Activated T-helper 17 cell treated with anti-CD3 and anti-CD28 coated beads, Interleukin-2, amount 50 U/mL, for 72 hours (primary cell): ENCODE results near the gene IL4I1. TPM values are rescaled to one million over a fixed set of nuclear protein-coding genes. Genes with fewer than 3 reads are reported as not detected.

Source experiments
- ATAC-seq: fragments of 150-1000 bp; cut with Tn5 transposase; replicated peaks from 2 replicates; pipeline ENCODE4 v1.10.0; 2021; ENCODE audit warnings: mild to moderate bottlenecking, moderate library complexity
- H3K27ac Mint-ChIP-seq: one replicate; pipeline ENCODE4 v1.8.0; 2022; ENCODE audit warnings: mixed read lengths
- H3K27me3 Mint-ChIP-seq: one replicate; pipeline ENCODE4 v1.8.0; 2022; ENCODE audit warnings: mixed read lengths
- H3K36me3 Mint-ChIP-seq: one replicate; pipeline ENCODE4 v1.8.0; 2022; ENCODE audit warnings: low read depth, mild to moderate bottlenecking, mixed read lengths
- H3K4me1 Mint-ChIP-seq: one replicate; pipeline ENCODE4 v1.8.0; 2022; ENCODE audit warnings: mixed read lengths
- H3K4me3 Mint-ChIP-seq: one replicate; pipeline ENCODE4 v1.8.0; 2022; ENCODE audit warnings: mild to moderate bottlenecking, mixed read lengths
- H3K9me3 Mint-ChIP-seq: one replicate; pipeline ENCODE4 v1.8.0; 2022; ENCODE audit warnings: mixed read lengths
- total RNA-seq, 2 donors: library from RNA; stranded (reverse); gene quantifications; one replicate each; pipeline ENCODE4 v1.2.3, GENCODE V29; 2022

Gene IL4I1
- total RNA-seq, 2 donors from 2014 or later = 42.0 to 177 TPM

- peaks cover 28% of the 10 kb centered on the region for H3K4me1 Mint-ChIP-seq
- peaks cover 42% of the 10 kb centered on the region for H3K36me3 Mint-ChIP-seq
- no peak for ATAC-seq
- H3K27me3 Mint-ChIP-seq = no peaks in the 10 kb centered on the region
- H3K4me3 Mint-ChIP-seq = peak overlapping the region; percentile 87
- H3K9me3 Mint-ChIP-seq = no peaks in the 10 kb centered on the region
- peak overlapping the region; percentile 87 for H3K27ac Mint-ChIP-seq
These were observed 44.0 kb downstream of the IL4I1 start for GRCh38 chr19:49852631-49853126.

DNA sequence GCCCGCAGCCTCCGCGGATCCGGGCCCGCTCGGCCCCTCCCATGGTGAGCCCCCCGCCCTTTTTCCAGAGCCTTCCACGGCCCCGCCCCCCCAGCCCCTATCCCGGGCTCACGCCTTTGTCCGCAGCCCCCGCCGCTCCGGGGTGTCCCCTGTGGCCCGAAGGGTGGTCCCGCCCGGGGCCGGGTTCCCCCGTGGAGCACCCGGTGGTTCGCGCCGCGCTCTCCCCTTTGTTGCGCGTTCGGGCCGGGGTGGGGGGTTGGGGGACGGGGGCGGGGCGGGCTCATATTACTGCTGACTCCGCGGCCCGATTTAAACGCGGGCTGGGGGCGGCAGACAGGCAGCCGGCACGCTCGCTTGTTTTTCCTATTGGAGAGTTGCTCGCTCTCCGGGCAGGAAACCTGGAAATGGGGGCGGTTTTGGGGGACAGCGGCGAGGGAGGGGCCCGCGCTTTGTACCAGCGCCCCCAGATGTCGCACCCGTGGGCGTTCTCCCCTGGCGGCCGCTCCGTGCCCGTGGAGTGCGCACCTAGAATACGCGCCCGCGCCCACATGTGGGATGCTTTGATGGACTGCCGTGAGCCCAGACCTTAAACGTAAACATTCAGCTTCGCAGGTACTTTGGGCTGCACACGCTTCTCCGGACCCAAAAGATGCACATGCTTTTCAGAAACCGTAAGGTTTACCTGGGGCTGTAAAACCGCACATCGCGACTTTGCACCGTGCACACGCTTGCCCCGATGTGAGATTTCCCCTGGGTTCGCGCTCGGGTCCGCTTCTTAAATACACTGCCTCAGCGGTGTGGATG lies 45.0 kb downstream of the IL4I1 start:
- peak overlapping the region; percentile 87 for H3K27ac Mint-ChIP-seq
- H3K9me3 Mint-ChIP-seq = no peaks in the 10 kb centered on the region
- H3K36me3 Mint-ChIP-seq = peaks cover 35% of the 10 kb centered on the region
- peak overlapping the region; percentile 87 for H3K4me3 Mint-ChIP-seq
- H3K4me1 Mint-ChIP-seq = peaks cover 28% of the 10 kb centered on the region
- ATAC-seq = no peak
- no peaks in the 10 kb centered on the region for H3K27me3 Mint-ChIP-seq

DNA sequence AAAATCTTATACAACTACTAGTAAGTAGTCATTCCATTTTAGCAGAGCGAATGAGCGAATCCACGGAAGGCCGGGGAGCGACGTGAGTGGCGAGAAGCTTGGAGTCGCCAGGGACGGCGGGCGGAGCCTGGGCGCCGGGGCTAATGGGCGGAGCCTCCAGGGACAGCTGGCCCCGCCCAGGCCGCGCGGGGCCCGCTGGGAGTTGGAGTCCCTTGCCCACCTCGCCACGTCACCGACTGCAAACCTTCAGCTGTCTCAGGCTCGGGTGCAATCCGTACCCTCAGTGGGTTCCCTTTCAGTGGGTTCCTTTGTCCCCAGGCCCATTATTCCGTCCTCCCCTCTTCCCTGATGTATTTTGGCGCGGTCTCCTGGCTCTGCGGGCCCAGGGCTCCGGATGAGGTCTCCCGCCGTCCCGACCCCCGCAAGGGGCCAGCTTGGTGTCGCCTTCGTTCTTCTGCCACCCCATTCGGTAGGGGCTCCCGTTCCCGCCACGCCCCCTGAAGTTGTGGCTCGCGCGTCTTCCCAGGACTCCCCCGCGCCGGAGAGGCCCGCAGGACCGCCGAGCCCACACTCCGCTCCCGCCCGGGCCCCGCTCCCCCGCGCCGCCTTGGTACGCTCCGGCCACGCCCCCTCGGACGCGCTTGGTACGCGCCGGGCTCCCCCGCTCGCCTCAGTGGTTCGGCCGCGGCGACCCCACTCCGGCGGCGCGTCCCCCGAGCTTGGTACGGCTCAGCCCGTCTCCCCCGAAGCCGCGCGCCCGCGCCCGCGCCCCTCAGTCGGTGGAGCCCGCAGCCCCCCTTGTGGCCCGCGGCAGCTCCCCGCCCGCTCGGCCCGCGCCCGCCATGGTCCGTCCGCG lies 46.0 kb downstream of the IL4I1 start, which contains the start of gene PTOV1:
Gene PTOV1 (plus strand): TSS at position 673 of the 856 bp plus-strand sequence.
- peaks cover 26% of the 10 kb centered on the region for H3K36me3 Mint-ChIP-seq
- H3K9me3 Mint-ChIP-seq = no peaks in the 10 kb centered on the region
- H3K4me3 Mint-ChIP-seq = peak within 1 kb of the TSS; percentile 87
- H3K27me3 Mint-ChIP-seq = no peaks in the 10 kb centered on the region
- H3K27ac Mint-ChIP-seq = peak within 1 kb of the TSS; percentile 88
- peaks cover 28% of the 10 kb centered on the region for H3K4me1 Mint-ChIP-seq
- peak; percentile 92 for ATAC-seq

DNA sequence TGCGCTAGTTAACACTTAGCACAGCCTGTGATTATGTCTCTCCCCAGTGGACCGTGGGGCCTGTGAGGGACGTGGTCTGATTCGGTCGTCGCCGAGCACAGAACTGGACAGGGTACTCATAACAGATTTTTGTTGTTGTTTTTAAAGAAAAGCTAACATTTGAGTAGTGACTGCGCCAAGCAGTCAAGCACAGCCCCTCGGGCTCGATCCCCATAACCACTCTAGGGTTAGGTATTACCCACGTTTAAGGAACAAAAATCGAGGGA lies 46.5 kb downstream of the IL4I1 start:
- H3K9me3 Mint-ChIP-seq = no peaks in the 10 kb centered on the region
- ATAC-seq = no peak
- no peaks in the 10 kb centered on the region for H3K27me3 Mint-ChIP-seq
- H3K27ac Mint-ChIP-seq = peak overlapping the region; percentile 88
- H3K36me3 Mint-ChIP-seq = peaks cover 21% of the 10 kb centered on the region
- H3K4me3 Mint-ChIP-seq = peak overlapping the region; percentile 83
- H3K4me1 Mint-ChIP-seq = peaks cover 28% of the 10 kb centered on the region

GRCh38 chr19:49849433-49850220 lies 47.1 kb downstream of the IL4I1 start:
- peak overlapping the region; percentile 88 for H3K27ac Mint-ChIP-seq
- no peaks in the 10 kb centered on the region for H3K27me3 Mint-ChIP-seq
- H3K9me3 Mint-ChIP-seq = no peaks in the 10 kb centered on the region
- H3K4me1 Mint-ChIP-seq = peaks cover 28% of the 10 kb centered on the region
- ATAC-seq = no peak
- H3K36me3 Mint-ChIP-seq = peaks cover 19% of the 10 kb centered on the region
- peak overlapping the region; percentile 83 for H3K4me3 Mint-ChIP-seq

DNA sequence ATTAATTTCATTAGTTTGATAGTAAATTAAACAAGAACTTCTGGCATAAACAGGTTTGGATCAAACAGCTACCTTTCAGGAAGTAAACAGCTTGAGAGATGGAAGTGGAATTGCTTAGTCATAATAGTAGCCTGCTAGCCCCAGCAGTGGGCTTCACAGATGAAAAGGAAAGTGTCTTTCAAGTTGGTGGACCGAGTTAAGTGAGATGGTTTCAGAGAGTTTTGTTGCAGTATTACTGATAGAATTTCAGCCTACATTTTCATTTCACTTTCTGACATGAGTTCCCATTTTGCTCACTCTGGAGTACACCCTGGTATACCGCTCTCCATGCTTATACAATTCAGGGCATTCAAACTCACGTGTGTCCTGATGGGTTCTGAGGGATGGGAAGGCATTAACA lies 47.7 kb downstream of the IL4I1 start:
- peak overlapping the region; percentile 83 for H3K4me3 Mint-ChIP-seq
- H3K27me3 Mint-ChIP-seq = no peaks in the 10 kb centered on the region
- H3K27ac Mint-ChIP-seq = peak overlapping the region; percentile 32
- peaks cover 28% of the 10 kb centered on the region for H3K4me1 Mint-ChIP-seq
- peak; percentile 10 for ATAC-seq
- peaks cover 19% of the 10 kb centered on the region for H3K36me3 Mint-ChIP-seq
- H3K9me3 Mint-ChIP-seq = no peaks in the 10 kb centered on the region

GRCh38 chr19:49847731-49848696 lies 48.7 kb downstream of the IL4I1 start:
- Mint-ChIP-seq H3K27ac (no peak overlapping the region), H3K9me3 (no peaks in the 10 kb centered on the region), H3K4me3 (peak overlapping the region; percentile 83), H3K27me3 (no peaks in the 10 kb centered on the region), H3K4me1 (peaks cover 28% of the 10 kb centered on the region), H3K36me3 (peaks cover 19% of the 10 kb centered on the region)
- ATAC-seq = peak; percentile 20

DNA sequence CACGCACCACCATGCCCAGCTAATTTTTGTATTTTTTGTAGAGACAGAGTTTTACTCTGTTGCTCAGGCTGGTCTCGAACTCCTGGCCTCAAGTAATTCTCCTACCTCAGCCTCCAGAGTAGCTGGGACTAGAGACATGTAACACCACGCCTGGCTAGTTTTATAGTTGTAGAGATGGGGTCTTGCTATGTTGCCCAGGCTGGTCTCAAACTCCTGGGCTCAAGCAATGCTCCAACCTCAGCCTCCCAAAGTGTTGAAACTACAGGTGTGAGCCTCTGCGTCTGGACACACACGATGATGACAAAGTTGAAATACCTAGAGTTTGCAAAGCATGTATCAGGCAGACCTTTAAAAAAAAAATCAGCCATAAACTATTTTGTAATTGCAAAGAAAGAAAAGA lies 50.3 kb downstream of the IL4I1 start:
- no peak for ATAC-seq
- H3K36me3 Mint-ChIP-seq = peaks cover 8% of the 10 kb centered on the region
- H3K9me3 Mint-ChIP-seq = no peaks in the 10 kb centered on the region
- no peak overlapping the region for H3K27ac Mint-ChIP-seq
- H3K4me3 Mint-ChIP-seq = no peak overlapping the region
- peaks cover 18% of the 10 kb centered on the region for H3K4me1 Mint-ChIP-seq
- no peaks in the 10 kb centered on the region for H3K27me3 Mint-ChIP-seq

DNA sequence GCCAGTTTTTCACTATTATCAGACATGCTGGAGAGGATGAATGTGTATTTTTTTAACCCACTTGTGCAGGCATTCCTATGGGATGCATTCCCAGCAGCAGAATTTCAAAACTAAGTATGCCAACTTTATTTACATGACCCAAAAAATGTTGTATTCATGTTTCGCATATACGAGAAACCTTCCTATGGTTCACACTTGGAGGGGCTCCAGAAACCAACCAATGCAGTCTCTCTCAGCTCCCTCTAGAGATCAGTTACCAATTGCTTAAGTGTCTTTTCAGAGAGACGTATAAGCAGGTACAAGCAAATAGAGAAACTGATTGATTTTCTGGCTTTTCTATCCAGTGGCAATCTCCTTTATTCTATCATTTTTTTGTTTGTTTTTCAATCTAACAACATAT lies 51.3 kb downstream of the IL4I1 start:
- Mint-ChIP-seq H3K4me3 (no peak overlapping the region), H3K27ac (no peak overlapping the region), H3K4me1 (peaks cover 18% of the 10 kb centered on the region), H3K36me3 (peaks cover 7% of the 10 kb centered on the region), H3K9me3 (no peaks in the 10 kb centered on the region), H3K27me3 (no peaks in the 10 kb centered on the region)
- ATAC-seq = no peak

- H3K4me1 Mint-ChIP-seq = peaks cover 12% of the 10 kb centered on the region
- peaks cover 12% of the 10 kb centered on the region for H3K36me3 Mint-ChIP-seq
- H3K9me3 Mint-ChIP-seq = no peaks in the 10 kb centered on the region
- no peak for ATAC-seq
- H3K4me3 Mint-ChIP-seq = no peak overlapping the region
- no peak overlapping the region for H3K27ac Mint-ChIP-seq
- no peaks in the 10 kb centered on the region for H3K27me3 Mint-ChIP-seq
These were observed 52.3 kb downstream of the IL4I1 start for GRCh38 chr19:49844138-49845095.

- H3K4me1 Mint-ChIP-seq = peaks cover 6% of the 10 kb centered on the region
- no peak overlapping the region for H3K4me3 Mint-ChIP-seq
These were observed 53.4 kb downstream of the IL4I1 start for GRCh38 chr19:49843265-49843664.

GRCh38 chr19:49840736-49841249 lies 55.9 kb downstream of the IL4I1 start:
- ATAC-seq = no peak
- H3K27me3 Mint-ChIP-seq = no peaks in the 10 kb centered on the region
- H3K4me1 Mint-ChIP-seq = peaks cover 5% of the 10 kb centered on the region
- no peak overlapping the region for H3K4me3 Mint-ChIP-seq
- no peaks in the 10 kb centered on the region for H3K9me3 Mint-ChIP-seq
- H3K27ac Mint-ChIP-seq = peak overlapping the region; percentile 39
- H3K36me3 Mint-ChIP-seq = peaks cover 36% of the 10 kb centered on the region

More at GRCh38 chr19:49843265-49843664, 53.4 kb downstream of the IL4I1 start:
- Mint-ChIP-seq H3K27ac (no peak overlapping the region), H3K9me3 (no peaks in the 10 kb centered on the region), H3K36me3 (peaks cover 24% of the 10 kb centered on the region), H3K27me3 (no peaks in the 10 kb centered on the region)
- no peak for ATAC-seq
